GM18502 (cell line): ENCODE measurements around the gene MARCHF2.

Experiments
- ATAC-seq: cut with Tn5 transposase; IDR thresholded peaks from one replicate; pipeline ENCODE4 v1.9.1; 2021; ENCODE audit warnings: mild to moderate bottlenecking; ENCODE audit not compliant: unreplicated experiment, poor library complexity

The MARCHF2 gene

DNA sequence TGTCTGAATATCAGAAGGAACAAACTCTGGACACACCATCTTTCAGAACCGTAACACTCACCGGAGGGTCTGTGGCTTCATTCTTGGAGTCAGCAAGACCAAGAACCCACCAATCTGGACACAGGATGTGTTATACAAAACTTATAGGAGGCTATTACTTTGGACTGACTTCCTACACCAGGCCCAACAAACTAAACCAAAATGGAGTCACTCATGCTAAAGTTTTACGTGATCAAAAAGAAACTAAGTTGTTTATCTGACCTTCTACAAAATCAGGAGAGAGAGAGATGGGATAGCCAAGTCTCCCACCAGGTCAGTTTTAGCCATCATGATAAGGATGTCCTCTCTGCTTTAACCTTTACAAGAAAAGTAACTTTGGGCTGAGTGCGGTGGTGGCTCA lies 26.1 kb upstream of the MARCHF2 start:
- no peak for ATAC-seq

DNA sequence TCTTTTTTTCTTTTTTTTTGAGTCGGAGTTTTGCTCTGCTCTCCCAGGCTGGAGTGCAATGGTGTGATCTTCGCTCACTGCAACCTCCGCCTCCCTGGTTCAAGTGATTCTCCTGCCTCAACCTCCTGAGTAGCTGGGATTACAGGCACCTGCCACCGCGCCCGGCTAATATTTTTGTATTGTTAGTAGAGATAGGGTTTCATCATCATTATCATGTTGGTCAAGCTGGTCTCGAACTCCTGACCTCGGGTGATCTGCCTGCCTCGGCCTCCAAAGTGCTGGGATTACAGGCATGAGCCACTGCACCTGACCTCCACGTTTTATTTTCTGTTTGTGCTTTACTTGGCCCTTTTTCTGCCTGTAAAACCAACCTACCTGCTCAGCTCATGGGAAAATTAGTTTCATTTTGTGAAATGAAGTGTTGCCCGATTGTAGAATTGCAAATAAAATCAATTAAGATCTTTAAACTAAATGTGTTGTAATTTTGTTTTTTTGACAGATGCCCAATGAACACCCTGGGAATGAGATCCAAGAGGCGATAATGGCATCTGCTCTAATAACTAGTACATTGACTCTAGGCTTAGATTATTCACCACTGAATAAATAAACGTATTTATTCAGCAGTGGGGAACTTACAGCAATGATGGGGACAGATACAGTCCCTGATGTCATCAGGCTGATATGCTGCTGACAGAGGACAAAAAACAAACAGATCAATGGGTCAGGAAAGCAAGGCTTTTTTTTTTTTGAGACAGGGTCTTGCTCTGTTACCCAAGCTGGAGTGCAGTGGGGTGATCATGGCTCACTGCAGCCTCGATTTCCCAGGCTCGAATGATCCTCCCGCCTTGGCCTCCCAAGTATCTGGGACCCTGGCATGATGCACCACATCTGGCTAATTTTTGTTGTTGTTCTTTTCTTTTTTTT lies 25.2 kb upstream of the MARCHF2 start:
- ATAC-seq = no peak

DNA sequence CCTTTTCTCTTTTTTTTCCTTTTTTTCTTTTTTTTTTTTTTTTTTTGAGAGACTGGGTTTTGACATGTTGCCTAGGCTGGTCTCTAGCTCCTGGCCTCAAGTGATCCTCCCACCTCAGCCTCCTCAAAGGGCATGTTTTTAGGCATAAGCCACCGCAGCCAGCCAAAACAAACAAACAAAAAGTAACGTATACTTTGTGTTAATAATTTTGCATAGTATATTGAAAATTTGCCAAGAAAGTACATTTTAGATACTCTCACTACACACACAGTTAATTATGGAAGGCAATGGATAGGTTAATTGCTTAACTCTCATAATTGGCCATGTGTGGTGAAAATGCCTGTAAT lies 24.5 kb upstream of the MARCHF2 start:
- no peak for ATAC-seq

DNA sequence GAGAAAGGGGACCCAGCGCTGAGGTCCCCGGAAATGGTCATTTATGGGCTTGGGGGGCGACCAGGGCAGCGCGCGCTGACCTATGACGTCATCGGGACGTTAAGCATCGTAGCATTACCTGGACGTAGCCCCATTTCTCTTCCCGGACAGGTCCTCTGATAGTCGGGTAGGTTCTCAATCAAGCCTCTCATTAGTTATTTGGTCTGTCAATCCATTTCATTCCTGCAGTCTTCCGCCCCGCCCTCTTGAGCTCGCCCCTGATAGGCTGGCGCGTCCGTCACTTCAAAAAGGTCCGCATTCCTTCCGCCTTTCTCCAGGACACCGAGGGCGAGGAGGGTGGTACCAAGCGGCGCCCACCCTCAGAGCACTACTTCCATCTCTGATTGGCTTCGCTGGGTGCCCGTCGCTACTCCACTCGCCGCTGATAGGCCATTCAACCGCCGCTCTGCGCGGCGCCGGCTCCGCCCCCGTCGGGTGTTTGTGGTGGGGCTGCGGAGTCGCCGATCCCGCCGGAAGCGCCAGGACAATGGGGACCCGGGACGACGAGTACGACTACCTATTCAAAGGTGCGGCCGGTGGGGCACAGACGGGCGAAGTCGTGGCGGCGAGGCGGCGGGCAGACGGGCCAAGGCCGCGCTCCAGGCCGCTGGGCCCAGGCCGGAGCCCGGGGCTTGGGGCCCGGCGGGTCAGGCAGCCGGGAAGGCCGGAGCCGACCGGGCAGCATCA lies 23.1 kb upstream of the MARCHF2 start, which contains the start of gene RAB11B:
Gene RAB11B (plus strand): TSS at position 470 of the 726 bp plus-strand sequence. CDS start 57 bp downstream, at position 527.
- ATAC-seq = peak; percentile 91

DNA sequence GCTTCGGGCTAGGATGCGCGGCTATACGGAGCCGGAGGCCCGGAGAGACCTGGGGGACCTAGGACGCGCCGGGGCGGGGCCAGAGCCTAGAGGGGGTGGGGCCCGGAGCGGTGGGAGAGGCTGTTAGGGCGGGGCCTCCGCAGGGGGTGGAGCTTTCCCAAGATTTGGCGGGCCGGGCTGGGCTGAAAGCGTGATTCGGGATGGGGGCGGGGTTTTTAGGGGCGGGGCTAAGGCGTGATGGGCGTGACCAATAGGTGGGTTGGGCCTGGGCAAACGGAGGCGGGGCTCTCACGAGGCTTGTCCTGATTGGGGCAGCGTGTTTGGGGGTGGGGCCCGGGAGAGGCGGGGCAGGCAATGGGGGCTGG lies 22.5 kb upstream of the MARCHF2 start:
- peak; percentile 40 for ATAC-seq

DNA sequence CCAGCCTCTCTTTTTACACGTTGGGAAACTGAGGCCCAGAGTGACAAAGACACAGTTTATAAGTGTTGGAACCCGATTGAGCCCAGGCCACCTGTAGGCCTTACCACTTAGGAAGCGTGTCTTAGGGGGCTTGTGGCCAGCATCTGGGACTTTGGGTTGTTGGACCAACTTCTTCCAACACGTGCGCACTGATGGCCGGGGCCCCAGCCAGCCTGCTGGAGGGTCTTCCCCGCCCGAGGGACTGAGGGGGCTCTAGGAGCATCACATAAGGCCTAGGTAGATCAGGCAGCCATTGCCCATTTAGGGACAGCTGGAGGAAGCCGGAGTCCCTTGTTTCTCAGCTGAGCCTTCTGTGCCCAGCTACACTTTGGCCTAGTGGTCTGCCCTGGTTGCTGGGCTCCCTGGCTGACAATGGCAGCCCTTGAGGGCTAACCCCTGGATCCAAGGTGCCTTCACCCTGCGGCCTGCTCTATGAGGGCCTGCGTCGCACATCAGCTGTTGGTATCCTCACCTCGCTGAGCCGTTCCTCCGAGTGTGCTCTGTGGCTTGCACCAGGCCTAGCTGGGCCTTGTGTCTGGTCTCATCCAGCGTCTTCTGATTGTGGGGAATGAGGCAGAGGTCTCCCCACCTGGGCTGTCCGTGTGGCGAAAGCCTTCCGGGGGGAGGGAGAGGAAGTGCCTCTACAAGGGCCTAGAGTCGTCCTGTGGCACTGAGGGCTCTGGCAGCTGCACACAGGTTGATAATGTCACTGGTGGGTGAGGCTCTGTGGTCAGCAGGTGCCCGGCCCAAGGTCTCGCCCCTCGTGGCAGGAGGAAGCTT lies 21.7 kb upstream of the MARCHF2 start:
- ATAC-seq = no peak

DNA sequence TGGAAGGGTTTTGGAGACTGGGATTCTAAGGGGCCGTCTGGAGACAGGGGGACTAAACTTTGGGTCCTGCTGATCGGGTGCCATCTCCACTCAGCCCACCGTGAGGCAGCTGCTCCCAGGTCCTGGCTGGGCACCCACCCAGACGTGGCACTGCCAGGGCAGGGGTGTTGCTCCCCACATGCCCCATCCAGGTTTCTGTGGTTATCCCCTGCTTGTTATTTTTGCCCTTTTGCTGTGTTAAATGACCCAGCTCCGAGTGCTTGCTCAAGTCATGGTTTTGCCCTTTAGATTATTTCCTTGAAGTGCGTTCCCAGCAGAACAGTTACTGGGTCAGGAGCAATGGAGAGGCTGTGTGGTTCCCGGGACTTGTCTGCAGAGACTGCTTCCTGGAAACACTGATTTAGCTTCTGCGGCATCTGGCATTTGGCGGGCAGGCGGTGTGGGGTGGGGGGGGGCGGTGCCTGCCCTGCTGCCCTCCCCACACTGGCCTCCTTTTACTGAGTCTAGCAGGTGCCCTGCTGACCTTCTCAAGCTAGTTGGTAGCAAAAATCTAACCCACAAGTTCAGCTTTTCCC lies 21.0 kb upstream of the MARCHF2 start:
- ATAC-seq = no peak

DNA sequence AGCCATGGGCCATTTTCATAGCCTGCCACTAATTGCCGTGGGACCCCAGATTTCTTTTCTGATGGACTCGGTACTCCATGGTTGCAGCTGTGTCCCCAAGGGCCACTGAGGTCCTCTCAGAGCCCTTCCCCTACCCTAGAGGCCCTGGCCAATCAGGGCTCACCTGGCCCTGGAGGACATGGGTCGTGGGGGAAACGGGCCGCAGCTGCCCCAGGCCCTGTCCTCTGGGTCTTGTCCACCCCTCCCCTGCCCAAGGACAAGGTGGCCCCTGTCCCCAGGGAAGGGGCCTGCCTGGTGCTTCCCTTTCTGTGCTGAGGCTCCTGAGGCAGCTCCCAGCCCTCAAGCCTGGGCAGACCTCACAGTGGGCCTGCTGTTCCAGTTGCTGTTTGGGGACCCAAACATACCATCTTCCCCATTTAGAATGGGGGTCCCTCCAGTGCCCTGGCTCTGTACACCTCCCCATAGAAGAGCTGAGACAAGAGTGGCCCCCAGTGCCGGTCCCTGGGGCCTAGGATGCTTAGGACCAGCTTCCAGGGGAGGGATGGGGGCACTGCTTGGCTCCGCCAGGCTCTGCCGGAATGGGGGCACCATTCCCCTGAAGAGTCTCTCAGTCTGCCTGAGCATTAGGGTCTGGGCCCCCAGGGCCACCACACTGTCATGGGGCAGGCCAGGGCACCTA lies 19.8 kb upstream of the MARCHF2 start:
- no peak for ATAC-seq

DNA sequence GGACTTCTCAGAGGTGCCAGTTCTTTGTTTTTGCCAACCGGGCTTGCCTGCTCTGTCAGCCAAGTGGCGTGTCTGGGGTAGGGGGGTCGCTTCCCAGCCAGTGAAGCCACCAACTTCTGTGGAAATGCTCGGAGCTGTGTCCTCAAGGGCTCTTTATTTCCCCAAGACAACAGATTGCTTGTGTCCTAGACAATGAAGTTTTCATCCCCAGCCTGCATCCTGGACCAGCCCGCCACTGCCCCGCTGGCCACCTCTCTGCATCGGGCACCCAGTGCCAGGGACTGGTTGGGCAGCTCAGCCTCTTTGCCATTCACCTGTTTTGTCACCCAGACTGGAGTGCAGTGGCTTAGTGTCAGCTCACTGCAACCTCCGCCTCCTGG lies 19.2 kb upstream of the MARCHF2 start:
- no peak for ATAC-seq

DNA sequence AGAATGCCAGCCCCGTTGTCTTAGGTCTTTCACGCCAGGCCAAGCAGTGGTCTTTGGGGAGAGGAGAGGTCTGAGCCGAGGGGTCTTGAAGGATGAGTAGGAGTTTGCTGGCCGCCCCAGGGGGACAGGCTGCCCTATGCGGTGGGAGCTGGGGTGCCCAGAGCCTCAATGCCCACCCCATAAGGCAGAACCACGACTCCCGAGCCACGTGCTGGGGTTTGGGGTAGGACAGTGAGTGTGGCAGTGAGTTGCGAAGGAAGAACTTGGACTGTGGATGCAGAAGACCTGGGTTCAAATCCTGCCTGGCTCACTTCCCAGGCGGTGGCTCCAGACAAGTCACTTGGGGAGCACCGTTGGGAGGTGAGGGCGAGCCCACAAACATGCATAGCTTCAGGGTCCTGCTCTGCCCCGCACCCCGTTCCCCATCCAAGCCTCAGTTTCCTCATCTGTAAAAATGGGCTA lies 17.5 kb upstream of the MARCHF2 start:
- ATAC-seq = no peak

DNA sequence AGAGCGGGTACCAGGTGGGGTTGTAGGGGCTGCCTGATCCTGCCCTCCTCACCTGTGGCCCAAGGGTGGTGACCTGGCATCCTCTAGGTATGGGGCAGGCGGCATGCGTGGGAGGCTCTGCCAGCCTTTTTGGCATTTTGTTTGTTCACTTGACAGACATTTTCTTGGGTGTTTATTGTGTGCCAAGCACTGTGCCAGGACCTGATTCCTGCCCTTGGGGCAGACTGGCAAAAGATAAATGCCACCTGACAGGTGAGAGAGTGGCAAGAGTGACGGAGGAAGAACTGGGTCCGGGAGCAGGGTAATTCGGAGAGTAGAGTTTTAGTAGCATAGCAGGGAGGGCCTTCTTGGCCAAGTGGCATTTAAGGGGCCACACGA lies 16.9 kb upstream of the MARCHF2 start:
- ATAC-seq = no peak

DNA sequence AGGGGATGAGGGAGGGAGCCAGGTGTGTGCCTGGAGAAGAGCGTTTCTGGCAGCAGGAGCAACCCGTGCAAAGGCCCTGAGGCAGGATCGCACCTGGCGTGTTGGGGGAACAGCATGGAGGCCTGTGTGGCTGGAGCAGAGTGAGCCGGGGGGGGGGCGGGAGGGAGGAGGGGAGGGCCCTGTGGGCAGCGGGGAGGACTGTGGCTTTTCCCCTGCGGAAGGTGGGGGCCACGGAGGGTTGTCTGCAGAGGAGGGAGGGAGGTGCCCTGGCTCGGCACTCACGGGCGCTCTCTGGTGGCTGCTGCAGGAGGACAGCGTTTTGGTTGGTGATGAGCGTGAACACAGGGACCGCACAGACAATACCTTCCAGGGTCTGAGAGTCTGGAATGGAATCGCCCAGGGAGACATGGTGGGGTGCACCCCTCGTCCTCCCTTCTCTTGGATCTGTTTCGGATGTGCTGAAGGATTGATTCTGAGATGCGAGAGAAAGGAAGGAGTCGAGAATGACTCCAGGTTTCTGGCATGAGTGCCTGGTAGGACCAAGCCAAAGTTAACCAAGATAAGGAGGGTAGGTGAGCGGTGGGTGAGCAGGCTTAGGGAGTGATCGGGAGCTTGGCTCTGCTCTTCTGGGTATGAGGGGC lies 16.4 kb upstream of the MARCHF2 start:
- no peak for ATAC-seq

DNA sequence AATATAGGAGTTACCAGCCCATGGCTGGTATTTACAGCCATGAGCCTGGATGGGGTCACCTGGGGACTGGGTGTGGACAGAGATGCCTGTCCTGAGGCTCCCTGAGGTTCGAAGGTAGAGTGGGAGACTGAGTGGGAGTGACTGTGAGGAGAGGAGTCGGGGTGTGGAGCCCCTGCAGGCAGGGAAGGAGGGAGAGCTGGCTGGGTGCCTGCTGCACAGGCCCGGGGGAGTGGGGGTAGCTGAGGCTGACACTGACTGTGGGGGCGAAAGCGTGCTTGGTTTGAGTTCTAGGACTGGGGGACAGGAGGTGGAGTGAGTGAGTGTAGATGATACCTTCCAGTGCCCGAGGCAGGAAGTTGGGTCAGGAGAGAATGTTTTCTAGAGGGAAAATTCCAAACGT lies 15.8 kb upstream of the MARCHF2 start:
- no peak for ATAC-seq

DNA sequence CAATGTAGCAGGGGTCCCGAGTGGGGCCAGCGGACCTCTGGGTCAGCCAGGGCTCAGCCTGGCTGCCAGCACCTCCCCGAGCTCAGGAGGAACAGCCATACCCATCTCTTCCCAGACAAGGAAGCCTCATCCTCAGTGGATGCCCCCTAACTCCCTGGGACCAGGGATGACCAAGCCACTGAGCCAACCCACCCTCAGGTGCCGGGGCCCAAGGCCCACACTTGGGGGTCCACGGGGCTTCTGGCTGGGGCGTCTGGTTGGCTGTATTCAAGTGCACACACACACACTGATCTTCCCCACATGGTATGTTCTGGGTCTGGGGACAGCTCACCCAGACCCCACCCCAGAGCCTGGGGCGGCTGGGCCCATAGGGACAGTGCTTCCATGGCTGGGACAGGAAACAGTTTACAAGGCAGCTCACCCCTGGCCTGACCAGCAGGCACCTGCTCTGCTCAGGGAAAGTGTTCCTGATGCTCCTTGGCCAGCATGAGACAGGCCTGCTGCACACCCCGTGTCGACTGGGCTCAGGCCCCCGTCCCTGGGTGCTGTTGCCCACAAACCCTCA lies 15.3 kb upstream of the MARCHF2 start:
- ATAC-seq = no peak

DNA sequence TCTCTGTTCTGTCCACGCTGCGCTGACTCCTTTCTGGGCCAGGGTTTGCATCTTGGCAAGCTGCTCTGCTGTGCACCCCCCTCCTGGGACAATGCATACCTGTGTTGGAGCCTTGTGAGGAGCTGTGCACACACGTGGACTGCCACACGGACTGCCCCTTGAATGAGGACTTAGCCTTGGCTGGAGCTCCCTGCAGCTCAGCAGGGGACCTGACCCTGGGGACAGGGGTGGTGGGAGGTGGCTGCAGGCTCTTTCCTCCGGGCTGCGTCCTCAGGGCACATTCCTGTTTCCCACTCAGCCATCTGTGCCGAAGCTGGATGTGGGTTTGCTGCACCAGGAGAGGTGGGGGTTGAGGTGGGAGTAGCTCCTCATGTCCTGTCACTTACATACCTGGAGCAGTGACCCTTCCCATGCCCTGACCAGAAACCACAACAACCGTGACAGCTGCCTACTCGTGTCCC lies 14.8 kb upstream of the MARCHF2 start:
- no peak for ATAC-seq

DNA sequence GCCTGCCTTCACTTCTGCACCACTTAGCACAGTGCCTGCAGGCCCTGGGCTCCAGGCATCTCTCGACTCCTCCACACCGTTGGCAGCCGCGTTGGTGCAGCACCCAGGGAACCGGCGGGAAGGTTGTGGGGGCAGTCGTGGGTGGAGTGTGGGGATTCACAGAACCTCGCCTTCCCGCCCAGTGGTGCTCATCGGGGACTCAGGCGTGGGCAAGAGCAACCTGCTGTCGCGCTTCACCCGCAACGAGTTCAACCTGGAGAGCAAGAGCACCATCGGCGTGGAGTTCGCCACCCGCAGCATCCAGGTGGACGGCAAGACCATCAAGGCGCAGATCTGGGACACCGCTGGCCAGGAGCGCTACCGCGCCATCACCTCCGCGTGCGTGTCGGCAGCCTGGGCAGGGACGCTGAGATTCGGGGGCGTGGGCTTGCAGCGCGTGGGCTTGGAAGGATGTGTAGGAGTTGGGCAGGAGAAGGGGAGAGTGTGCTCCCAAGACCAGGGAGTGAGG lies 13.4 kb upstream of the MARCHF2 start:
- ATAC-seq = no peak

DNA sequence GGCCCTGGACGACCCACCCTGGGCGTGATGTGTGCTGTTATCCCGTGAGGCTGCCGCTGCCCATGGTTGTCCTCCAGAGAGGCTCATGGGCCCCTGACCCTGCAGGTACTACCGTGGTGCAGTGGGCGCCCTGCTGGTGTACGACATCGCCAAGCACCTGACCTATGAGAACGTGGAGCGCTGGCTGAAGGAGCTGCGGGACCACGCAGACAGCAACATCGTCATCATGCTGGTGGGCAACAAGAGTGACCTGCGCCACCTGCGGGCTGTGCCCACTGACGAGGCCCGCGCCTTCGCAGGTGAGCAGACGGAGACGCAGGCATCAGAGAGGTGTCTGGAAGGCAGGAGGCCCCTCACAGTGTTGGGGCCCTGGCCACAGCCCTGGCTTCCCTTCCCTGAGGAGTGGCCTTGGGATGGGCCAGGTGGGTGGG lies 11.1 kb upstream of the MARCHF2 start:
- no peak for ATAC-seq

DNA sequence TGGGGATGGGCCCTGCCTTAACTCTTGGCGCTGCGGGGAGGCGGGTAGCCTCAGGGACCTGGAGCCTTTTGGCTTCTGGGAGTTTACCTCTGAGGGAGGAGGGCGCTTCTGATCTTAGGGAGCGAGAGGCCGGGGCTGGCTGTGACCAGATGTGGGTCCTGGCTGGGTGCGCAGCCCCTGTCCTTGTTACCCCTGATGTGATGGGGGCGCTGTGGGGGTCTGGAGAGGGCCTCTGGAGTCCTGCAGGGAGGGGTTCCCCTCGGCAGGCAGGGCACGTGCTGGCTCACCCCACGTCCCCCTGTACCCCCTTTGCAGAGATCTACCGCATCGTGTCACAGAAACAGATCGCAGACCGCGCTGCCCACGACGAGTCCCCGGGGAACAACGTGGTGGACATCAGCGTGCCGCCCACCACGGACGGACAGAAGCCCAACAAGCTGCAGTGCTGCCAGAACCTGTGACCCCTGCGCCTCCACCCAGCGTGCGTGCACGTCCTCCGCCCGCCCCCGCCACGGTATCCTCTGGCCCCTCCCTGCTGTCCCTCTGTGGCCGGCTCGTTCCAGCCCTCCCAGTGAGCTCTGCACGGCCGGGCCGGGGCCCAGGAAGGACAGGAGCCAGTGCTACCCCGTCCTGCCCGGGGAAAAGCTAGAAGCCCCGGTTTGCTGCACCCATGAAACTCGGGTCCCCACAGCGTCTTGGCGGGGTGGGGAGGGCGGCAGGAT lies 9.8 kb upstream of the MARCHF2 start:
- ATAC-seq = no peak
